Neural crest cell (in vitro differentiated cells): Measurements from ENCODE around the gene F13A1. TPM values are rescaled to one million over a fixed set of nuclear protein-coding genes. Genes with fewer than 3 reads are reported as not detected.
"Not testable (repeated sequence)": the region's sequence is repeated elsewhere in the genome, so short reads cannot be mapped to it uniquely, and the experiment has no call there.

ENCODE experiments used
- DNase-seq: peaks from one replicate; pipeline ENCODE4 v3.0.0; 2021; ENCODE audit warnings: low read depth, mixed read lengths, low spot score
- H3K27ac Mint-ChIP-seq: one replicate; pipeline ENCODE4 v1.8.0; 2021; ENCODE audit warnings: mild to moderate bottlenecking, mixed read lengths; ENCODE audit not compliant: unreplicated experiment
- H3K27me3 Mint-ChIP-seq: 2 replicates; pipeline ENCODE4 v1.8.0; 2021; ENCODE audit warnings: low read depth, mild to moderate bottlenecking, mixed read lengths
- H3K36me3 Mint-ChIP-seq: 2 replicates; pipeline ENCODE4 v1.8.0; 2021; ENCODE audit warnings: low read depth, mild to moderate bottlenecking, mixed read lengths
- H3K4me1 Mint-ChIP-seq: 2 replicates; pipeline ENCODE4 v1.8.0; 2021; ENCODE audit warnings: mixed read lengths
- H3K4me3 Mint-ChIP-seq: one replicate; pipeline ENCODE4 v1.8.0; 2021; ENCODE audit warnings: mild to moderate bottlenecking, mixed read lengths
- H3K9me3 Mint-ChIP-seq: 2 replicates; pipeline ENCODE4 v1.8.0; 2021; ENCODE audit warnings: mixed read lengths
- total RNA-seq: library from RNA; stranded (reverse); gene quantifications from 2 replicates; pipeline ENCODE4 v1.2.1, GENCODE V29; 2021
- TF ChIP-seq, protein P1 (sequence below): fragments of 200-600 bp; sonication (generic); conservative IDR thresholded peaks from 2 replicates; pipeline ENCODE4 v1.5.0; 2021; ENCODE audit warnings: antibody characterized with exemption, mild to moderate bottlenecking

F13A1 gene
- total RNA-seq, 1 donor from 2014 or later: 0.70 TPM

DNA sequence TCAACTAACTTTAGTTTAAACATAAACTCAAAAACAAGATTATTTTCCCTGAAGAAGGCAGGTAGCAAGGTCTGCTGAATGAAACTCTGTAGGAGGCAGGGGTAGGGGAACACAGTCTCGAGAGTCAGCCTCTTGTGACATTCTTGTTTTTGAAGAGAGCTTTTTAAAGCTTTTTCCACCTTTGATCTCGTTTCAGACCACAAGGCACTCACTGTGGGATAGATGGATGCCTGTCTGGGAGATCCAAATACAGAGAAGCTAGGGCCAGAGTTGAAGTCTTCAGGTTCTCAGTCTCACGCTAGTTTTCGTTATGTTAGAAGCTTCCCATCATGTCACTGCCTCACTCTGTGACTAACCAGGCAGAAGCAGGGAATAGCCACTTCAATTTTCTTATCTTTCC is 14.9 kb downstream of the F13A1 start:
- no peak overlapping the region for H3K27ac Mint-ChIP-seq
- TF ChIP-seq, protein P1, sequence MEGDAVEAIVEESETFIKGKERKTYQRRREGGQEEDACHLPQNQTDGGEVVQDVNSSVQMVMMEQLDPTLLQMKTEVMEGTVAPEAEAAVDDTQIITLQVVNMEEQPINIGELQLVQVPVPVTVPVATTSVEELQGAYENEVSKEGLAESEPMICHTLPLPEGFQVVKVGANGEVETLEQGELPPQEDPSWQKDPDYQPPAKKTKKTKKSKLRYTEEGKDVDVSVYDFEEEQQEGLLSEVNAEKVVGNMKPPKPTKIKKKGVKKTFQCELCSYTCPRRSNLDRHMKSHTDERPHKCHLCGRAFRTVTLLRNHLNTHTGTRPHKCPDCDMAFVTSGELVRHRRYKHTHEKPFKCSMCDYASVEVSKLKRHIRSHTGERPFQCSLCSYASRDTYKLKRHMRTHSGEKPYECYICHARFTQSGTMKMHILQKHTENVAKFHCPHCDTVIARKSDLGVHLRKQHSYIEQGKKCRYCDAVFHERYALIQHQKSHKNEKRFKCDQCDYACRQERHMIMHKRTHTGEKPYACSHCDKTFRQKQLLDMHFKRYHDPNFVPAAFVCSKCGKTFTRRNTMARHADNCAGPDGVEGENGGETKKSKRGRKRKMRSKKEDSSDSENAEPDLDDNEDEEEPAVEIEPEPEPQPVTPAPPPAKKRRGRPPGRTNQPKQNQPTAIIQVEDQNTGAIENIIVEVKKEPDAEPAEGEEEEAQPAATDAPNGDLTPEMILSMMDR: no peak
- no peak for DNase-seq
- no peak overlapping the region for H3K4me3 Mint-ChIP-seq
- no peaks in the 10 kb centered on the region for H3K4me1 Mint-ChIP-seq
- peaks cover 4% of the 10 kb centered on the region for H3K27me3 Mint-ChIP-seq
- peaks cover 5% of the 10 kb centered on the region for H3K9me3 Mint-ChIP-seq
- H3K36me3 Mint-ChIP-seq: no peaks in the 10 kb centered on the region

DNA sequence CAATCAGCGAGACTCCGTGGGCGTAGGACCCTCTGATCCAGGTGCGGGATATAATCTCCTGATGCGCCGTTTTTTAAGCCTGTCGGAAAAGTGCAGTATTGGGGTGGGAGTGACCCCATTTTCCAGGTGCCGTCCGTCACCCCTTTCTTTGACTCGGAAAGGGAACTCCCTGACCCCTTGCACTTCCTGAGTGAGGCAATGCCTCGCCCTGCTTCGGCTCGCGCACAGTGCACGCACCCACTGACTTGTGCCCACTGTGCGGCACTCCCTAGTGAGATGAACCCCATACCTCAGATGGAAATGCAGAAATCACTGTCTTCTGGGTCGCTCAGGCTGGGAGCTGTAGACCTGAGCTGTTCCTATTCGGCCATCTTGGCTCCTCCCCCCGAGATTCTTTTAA is 20.1 kb downstream of the F13A1 start:
- DNase-seq, H3K4me1 Mint-ChIP-seq, H3K4me3 Mint-ChIP-seq, H3K27ac Mint-ChIP-seq, H3K36me3 Mint-ChIP-seq, H3K27me3 Mint-ChIP-seq, H3K9me3 Mint-ChIP-seq: not testable (repeated sequence)

DNA sequence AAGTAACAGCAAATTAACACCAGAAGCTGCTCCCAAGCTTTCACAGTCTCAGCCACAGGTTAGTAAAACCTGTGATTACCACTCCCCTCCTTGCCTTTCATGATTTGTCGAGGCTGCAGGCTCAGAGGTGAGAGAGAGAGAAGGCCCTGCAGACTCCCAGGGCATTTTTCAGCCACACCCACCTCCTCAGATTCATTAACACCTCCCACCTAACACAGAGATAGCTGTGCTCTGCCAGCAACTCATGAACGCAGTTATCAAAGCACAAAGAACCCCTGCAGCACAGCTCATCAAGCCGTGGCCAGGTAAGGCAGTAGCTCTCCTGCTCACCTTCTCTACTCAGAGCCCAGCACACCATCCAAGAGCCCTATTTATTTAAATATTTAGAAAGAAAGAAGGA is 27.1 kb downstream of the F13A1 start:
- TF ChIP-seq, protein P1: no peak
- no peaks in the 10 kb centered on the region for H3K4me1 Mint-ChIP-seq

DNA sequence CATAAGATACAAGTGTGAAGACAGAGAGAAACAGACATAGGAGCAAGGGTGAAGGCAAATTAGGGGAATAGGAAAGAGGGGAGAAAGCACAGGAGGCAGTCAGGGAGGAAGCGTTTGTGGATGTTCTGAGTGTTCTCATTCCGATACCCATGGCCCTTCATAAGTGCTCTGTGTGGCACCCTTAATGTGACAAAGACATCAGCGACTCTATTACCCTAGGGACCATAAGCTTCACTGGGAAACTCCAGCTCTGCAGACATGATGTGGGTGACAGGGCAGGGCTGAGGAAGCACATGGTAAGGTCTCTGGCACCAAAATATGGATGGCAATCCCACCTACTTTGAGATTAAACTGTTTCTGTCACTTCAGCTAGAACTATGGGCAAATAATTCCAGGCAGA is 33.0 kb downstream of the F13A1 start:
- no peaks in the 10 kb centered on the region for H3K4me1 Mint-ChIP-seq
- no peak overlapping the region for H3K27ac Mint-ChIP-seq
- TF ChIP-seq, protein P1: no peak
- H3K27me3 Mint-ChIP-seq: peaks cover 18% of the 10 kb centered on the region
- H3K9me3 Mint-ChIP-seq: no peaks in the 10 kb centered on the region
- no peak for DNase-seq
- H3K4me3 Mint-ChIP-seq: no peak overlapping the region
- H3K36me3 Mint-ChIP-seq: no peaks in the 10 kb centered on the region

More for the DNA sequence above, 27.1 kb downstream of the F13A1 start:
- Mint-ChIP-seq H3K9me3 (peaks cover 2% of the 10 kb centered on the region), H3K4me3 (no peak overlapping the region), H3K36me3 (no peaks in the 10 kb centered on the region), H3K27me3 (peaks cover 18% of the 10 kb centered on the region), H3K27ac (no peak overlapping the region)
- DNase-seq: no peak

DNA sequence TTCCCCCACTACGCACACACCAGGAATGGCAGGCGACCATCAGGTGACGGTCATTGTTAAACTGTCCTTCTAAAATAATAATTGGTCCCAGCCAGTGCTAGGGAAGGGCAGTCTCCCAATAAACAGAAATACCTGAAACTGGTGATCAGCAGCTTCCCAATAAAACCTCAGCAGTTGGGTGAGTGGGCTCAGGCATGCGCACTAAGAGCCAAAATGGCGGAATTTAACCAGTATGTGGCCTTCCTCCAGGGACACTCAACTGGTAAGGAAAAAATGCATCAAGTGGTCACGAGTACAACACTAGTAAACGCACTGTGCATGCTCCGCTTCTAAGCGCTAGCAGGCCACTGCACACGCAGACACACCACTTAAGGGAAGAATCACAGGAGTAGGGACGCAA is 34.8 kb downstream of the F13A1 start:
- TF ChIP-seq, protein P1: no peak
- Mint-ChIP-seq H3K27me3 (peaks cover 6% of the 10 kb centered on the region), H3K36me3 (no peaks in the 10 kb centered on the region), H3K4me3 (no peak overlapping the region), H3K4me1 (no peaks in the 10 kb centered on the region), H3K27ac (no peak overlapping the region), H3K9me3 (no peaks in the 10 kb centered on the region)
- no peak for DNase-seq

DNA sequence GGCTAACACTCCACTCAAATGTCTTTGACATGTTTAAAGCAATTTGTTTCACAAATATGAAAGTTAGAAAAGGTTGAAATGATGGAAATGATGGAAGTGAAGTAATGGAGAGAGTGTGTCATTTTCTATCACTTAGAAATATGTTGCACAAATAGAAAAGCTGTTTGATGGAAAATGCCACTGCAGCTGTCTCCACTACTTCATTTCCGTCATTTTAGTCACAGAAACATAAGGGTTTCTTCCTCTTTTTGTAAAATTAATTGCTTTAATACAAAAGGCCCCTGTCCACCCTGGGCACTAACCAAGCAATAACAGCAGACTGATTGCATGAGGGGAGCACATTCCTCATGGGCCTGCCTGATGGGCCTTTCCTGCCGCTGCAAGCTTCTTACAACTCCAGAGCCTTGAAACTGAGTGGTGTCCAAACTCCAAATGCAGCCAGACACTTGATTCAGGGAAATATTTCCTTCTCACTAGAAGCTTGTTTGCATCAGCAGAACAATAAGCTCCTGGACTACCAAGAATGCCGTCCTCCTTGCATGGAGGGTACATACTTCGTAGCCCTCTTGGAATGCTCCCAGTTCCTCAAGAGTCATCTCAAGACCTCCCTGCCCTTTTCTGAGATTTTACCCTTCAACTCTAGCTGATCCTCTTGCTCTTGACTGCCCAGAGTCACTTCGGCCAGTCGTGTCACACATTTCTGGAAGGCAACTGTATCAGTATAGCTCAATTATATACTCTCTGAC is 36.1 kb downstream of the F13A1 start:
- H3K4me1 Mint-ChIP-seq: no peaks in the 10 kb centered on the region
- no peak overlapping the region for H3K4me3 Mint-ChIP-seq
- H3K36me3 Mint-ChIP-seq: no peaks in the 10 kb centered on the region
- no peak for DNase-seq
- TF ChIP-seq, protein P1: no peak
- peaks cover 2% of the 10 kb centered on the region for H3K27me3 Mint-ChIP-seq
- no peak overlapping the region for H3K27ac Mint-ChIP-seq
- no peaks in the 10 kb centered on the region for H3K9me3 Mint-ChIP-seq
